HG03571 (cell line): ENCODE measurements around the gene RASAL3.
"Not testable (repeated sequence)": the region's sequence is repeated elsewhere in the genome, so short reads cannot be mapped to it uniquely, and the experiment has no call there.

ENCODE experiments used
- ATAC-seq: cut with Tn5 transposase; IDR thresholded peaks from one replicate; pipeline ENCODE4 v1.9.1; 2021; ENCODE audit not compliant: unreplicated experiment

Gene RASAL3

DNA sequence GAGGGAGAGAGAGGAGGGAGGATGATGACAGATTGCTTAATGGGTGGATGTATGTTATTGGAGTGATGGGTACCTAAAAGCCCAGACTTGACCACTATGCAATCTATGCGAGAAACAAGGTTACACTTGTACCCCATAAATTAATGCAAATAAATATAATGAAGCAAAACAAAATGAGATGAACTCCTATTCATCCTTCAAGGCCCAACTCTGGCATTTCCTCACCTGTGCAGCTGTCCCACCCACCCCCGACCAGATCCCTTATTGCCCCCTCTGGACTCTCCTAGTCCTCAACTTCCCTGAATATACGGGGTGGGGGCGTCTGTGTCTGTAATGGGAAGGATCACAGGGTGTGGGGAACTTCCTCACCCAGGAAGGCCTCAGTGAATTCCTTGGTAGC is 10.8 kb upstream of the RASAL3 start:
- ATAC-seq: no peak

DNA sequence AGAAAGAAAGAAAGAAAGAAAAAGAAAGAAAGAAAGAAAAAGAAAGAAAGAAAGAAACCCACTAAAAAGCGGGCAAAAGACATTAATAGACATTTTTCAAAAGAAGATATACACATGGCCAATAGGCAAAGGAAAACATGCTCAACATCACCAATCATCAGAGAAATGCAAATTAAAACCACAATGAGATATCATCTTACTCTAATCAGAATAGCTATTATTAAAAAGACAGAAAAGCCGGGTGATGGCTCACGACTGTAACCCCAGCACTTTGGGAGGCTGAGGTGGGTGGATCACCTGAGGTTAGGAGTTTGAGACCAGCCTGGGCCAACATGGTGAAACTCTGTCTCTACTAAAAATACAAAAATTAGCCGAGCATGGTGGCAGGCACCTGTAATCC is 9.5 kb upstream of the RASAL3 start:
- not testable (repeated sequence) for ATAC-seq

DNA sequence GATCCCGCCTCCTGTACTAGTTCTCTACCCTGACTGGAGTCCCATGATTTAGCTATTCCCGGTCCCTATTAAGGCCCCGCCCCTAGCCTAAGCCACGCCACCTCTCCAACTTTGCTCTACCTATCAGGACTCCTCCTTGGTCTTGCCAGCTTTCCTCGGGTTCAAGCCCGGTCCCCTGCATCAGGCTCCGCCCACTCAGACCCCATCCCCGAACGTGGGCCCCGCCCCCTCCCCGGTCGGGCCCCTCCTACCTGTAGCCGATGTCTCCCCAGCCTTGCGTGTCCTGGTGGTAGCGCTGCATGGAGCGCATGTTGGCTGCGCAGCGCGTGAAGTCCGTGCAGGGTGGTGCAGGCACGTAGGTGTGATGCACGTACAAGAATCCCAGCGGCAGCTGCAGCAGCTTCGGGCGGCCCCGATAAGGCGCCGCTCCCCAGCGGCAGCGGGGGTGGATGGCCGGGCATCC is 7.3 kb upstream of the RASAL3 start:
- no peak for ATAC-seq

DNA sequence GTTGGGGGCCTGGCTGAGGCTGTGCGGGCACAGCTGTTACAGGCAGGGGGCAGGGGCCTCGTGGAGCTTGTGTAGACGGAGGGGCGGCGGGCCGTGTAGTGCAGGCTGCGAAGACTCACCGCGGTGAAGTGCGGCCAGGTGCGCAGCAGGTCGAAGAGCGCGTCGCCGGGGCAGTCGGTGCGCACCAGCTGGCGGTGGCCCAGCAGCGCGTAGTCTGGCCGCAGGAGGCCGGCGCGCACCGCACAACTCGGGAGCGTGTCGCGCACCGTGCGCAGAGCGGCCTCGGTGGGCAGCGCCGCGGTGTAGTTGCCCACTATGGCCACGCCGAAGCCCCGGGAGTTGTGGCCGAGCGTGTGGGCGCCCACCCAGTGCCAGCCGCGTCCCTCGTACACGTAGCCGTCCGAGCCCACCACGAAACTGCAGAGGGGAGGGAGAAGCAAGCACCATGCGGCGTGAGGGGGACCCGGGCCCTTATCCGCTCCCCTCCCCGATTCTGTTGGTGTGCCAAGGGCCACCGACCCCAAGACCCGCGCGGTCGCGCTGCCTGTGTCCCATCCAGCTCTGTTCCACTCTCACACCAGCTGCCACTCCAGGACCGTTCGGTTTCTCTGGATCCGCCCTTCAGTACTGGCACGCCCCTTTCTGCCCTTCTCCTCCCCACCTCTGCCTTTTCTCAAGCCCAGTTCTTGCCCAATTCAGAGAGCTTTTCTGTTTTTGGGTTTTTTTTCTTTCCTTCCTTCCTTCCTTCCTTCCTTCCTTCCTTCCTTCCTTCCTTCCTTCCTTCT is 5.4 kb upstream of the RASAL3 start:
- ATAC-seq: no peak

DNA sequence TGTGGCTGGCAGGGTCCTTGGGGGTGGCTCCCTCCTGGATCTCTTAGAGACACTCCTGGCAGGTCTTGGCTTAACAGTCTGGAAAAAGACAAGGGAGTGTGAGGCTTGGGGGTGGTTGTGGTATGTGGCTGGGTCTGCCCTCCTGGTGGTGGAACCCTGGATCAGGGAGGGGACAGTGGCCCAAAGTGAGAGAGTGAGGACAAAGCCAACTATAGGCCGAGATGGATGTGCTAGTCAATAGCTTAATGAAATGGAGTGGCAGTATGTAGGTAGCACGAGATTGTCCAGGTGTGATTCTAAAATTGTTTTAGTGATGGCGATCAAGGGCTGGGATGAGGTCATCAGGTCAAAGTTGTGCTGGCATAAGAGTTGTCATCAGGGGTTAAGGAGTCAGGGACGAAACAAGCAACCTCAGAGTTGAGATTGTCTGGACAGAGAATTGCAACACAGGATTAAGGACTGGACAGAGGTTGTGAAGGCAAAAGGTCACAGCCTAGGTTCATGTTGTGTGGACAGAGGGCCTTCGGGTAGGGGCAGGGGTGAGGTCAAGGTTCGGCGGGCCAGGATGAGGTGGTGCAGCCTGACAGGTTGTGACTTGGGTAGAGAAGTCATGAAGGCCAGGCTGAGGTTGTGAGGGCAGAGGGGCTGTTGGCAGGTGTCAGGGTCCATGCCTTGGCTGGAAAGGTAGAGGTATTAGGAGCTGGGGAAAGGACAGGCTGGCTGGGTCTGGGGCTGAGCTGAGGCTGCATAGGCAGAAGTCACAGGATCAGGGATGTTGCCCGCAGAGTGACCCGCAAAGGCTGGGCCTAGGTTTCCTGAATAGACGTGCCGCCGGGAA is 4.5 kb upstream of the RASAL3 start:
- no peak for ATAC-seq

DNA sequence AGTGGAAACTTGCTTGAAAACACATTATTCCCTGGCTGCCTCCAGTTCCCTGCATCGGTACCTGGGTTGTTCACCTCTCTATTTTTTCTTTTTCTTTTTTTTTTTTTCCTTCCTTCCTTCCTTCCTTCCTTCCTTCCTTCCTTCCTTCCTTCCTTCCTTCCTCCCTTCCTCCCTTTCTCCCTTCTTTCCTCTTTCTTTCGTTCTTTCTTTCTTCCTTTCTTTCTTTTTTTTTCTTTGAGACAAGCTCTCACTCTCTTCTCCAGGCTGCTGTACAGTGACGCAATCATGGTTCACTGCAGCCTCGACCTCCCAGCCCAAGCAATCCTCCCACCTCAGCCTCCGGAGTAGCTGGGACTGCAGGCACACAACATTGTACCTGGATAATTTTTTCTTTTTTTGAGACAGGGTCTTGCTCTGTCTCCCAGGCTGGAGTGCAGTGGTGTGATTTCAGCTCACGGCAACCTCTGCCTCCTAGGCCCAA is 3.4 kb upstream of the RASAL3 start:
- ATAC-seq: no peak

DNA sequence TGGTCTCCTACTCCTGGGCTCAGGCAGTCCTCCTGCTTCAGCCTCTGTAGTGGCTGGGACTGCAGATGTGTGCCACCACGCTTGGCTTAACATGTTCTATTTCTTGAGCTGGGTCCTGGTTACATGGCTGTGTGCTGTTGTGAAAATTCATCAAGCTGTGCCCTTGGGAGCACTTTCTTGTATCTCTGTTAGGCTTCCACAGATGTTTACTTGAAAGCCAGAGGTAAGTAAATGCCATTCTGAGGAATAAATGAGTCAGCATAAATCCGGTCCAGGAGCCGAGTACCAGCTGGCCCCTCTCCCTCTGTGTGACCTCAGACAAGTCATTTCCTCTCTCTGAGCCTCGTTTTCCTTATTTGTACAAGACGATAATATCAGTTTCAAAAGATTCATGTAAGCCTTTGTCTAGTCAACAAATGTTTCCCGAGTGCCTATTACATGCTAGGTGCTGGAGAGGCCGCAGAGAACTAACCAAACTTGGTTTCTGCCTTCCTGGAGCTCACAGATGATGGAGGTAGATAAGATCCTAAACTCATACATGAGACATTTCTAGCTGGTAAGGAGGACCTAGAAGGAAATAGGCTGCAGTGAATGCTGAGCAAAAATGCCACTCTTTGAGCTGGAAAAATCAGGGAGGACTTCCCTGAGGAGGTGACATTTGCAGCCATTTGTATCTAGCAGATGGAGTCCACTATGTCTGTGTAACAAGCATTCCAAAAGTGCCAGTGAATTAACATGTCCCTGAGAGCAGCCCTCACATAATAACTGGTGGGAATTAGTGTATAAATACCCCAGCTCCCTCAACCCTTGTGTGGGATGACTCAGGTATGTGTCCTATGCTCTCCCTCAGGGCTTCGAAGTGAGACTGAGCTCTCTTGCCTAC is 2.7 kb upstream of the RASAL3 start:
- ATAC-seq: no peak

DNA sequence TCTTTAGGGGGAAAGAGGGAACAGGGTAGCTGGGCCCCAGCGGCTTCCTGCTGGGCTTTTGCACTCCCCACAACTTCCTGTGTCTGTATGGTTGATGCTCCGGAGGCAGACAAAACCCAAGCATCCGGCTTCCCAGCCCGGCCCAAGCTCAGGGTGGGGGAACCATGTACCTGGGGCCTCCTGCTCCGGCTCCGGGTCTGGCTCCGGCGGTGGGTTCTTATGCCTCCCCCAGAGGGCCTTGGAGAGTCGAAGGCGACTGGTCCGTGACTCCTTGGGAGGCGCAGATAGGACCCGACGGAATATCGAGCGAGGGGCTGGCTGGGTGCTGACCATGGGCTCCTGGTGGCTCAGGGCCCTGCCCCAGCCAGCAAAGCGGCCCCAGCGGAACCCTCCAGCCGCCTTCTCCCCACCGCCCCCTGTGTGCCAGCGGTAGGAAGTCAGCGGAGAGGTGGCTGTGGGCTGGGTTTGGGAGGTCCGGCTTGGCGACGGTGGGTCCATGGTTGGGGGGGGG is 428 bp downstream of the RASAL3 start:
- no peak for ATAC-seq

DNA sequence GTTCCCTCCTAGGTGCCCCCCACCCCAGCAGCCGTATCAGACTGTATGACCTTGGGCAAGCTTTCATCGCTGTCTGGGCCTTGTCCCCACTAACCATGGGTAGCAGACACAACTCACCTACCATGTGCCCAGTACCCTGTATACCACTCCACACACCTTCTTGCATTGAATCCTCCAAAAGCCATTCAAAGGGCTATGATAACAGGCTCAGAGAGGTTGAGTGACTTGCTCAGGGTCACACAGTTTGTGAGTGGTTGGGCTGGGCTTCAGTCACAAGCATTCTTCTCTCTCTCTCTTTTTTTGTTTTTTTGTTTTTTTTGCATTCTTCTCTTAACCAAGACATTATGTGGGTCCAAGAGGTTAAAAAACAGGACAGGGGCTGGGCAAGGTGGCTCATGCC is 2.6 kb downstream of the RASAL3 start:
- ATAC-seq: no peak

DNA sequence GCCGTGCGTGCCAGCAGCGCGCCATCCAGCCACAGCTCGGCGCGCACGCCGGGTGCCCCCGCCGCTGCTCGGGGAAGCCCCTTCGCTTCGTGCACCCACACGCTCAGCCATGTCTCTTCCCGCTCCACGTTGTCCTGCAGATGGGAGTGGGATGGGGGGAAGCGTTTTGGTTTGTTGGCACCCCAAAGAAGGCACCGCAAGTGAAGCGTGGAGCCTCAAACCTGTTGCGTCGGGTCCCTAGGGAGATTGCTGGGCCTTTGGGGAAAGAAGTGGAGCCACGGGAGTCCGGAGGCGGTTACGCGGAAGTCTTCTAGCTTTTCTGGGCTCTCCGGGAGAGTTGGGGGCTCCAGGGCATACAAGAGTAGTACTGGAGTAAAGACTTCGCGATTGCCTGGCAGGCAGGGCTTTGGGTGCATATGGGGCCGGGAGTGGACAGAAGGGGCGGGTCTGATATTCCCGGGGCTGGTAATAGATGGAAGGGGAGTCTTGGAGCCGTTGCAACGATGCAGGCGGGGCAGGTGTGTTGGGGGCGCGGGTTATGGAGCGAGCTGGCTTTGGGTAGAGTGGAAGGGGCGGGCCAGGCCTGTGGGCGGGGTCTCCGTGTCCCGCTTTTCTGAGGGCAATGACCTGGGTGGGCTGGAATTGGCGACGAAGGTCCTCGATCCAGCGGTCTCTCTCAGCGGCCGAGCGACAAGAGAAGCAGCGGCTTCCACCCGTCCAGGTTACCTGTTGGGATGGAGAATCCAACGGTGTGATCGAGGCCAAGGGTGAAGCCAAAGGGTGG is 6.5 kb downstream of the RASAL3 start:
- ATAC-seq: no peak

DNA sequence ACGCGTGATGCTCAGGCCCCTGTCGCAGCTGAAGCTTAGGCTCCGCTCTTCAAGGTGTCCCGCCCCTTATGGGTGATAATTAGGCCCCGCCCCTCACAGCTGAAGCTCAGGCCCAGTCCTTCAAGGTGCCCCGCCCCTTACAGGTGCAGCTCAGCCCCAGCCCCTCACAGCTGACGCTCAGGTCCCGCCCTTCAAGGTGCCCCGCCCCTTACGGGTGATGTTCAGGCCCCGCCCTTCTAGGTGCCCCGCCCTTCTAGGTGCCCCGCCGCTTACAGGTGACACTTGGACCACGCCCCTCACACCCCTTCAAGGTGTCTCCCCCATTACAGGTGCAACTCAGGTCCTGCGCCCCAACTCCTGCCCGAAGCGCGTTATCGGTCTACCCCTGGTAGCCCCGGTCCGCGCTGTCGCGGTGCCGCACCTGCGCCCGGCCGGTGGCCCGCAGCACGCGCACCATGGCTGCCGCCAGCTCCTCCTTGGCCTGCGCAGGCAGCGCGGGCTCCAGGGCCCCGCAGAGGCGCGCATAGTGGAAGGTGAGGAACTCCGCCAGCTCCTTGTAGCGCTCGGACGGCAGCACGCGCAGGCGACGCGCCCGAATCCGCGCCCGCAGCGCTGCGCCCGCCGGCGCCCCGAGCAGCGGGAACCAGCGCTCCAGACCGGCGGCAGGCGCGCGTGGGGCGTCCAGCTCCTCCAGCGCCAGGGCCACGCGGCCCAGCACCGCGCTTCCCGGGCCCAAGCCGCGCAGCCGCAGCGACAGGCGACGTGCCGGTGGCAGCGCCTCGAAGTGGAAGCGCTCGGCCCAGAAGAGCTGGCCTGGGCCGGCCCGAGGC is 7.3 kb downstream of the RASAL3 start:
- ATAC-seq: no peak

DNA sequence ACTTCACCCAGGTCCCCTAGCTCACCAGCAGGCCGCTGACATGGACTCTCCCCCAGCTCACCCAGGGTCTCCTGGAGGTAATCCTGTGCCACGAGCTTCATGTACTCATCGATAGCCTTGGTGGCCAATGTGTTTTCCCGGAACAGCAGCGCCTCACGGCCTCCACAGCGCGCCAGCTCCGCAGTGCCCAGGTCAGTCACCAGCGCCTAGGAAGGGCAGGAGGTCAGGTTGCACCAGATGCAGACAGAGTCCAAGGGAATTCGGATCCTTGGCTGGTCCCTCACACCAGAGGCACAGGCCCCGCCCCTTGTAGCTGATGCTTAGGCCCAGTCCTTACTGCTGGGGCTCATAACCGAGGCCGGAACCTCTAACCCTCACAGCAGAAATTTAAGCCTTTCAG is 7.9 kb downstream of the RASAL3 start:
- ATAC-seq: no peak

DNA sequence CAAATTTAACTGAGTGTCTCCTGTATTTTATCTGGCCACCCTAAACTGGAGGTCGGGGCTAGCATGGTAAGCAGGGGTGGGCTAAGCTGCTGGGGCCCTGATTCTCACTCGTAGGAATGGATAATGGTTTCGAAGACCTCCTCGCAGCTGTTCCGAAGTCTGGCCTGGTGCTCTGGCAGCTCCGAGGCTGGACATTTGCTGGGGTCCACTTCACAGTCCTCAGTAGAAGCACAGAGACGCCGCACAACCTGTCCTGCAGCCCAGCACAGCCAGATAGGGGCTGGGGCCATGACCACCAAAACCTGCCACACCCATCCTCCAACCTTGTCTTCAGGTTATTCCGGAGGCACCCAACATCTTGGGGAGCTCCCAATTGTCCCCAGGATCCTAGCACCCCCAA is 8.3 kb downstream of the RASAL3 start:
- no peak for ATAC-seq

DNA sequence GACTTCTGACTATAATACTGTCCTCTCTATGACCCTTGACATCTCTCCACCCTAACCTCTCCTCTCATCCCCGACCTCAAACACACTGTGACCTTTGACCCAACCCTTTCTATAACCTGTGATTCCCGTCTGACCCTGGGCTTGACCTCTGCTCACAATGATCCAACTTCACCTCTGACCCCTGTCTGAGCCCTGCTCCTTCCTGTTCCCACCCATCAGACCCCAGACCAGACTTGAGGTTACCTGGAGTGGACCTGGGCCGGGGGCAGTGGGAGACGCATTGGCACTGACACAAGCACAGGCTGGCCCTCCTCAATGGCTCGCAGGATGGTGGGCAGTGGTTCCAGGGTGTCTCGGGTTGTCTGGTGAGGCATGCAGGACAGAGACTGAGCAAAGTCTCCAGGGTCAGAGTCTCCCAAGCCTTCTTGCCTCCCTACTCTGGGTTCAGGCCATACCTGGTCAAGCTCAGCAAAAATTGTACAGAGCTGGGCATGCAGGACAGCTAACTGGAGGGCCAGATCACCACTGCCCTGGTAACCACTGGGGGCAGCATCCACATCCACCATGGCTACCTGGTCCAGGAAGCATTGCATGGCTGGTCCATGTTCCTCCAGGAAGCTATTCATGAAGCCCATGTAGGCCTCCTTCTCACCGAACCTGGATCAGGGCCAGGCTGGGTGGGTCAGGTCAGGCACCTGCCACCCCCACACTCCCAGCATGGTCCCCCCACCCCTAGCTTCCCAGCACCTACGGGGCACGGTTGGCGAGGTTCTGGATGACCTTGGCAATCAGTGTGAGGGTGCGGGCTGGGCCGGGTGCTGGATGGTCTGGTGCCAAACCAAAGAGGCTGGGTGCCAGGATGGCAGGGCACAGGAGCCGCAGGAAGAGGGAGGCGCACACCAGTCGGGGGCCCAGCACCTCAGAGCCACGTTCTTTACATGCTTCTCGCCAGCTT is 10.2 kb downstream of the RASAL3 start:
- ATAC-seq: no peak

DNA sequence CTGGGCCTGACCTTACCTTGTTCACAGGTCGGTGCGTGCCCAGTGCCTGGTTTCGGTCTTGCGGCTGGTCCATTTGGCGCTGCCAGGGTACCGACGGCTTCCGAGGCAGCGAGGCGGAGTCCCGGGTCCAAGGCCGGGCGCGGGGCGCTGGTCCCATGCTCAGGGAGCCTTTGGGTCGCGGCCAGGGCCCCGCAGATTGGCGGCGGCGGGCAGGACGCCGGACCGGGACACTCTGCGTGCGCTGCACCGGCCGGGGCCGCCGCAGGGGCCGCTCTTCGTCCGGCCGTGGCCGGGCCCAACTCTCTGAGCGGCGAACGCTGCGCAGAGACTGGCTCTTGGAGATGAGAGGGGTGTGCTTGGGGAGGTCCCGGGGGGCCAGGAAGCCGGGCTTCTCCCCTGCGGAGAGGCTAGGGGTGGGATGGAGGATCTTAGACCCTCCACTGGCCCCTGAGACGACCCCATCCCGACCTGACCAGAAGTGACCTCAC is 11.2 kb downstream of the RASAL3 start:
- ATAC-seq: no peak

DNA sequence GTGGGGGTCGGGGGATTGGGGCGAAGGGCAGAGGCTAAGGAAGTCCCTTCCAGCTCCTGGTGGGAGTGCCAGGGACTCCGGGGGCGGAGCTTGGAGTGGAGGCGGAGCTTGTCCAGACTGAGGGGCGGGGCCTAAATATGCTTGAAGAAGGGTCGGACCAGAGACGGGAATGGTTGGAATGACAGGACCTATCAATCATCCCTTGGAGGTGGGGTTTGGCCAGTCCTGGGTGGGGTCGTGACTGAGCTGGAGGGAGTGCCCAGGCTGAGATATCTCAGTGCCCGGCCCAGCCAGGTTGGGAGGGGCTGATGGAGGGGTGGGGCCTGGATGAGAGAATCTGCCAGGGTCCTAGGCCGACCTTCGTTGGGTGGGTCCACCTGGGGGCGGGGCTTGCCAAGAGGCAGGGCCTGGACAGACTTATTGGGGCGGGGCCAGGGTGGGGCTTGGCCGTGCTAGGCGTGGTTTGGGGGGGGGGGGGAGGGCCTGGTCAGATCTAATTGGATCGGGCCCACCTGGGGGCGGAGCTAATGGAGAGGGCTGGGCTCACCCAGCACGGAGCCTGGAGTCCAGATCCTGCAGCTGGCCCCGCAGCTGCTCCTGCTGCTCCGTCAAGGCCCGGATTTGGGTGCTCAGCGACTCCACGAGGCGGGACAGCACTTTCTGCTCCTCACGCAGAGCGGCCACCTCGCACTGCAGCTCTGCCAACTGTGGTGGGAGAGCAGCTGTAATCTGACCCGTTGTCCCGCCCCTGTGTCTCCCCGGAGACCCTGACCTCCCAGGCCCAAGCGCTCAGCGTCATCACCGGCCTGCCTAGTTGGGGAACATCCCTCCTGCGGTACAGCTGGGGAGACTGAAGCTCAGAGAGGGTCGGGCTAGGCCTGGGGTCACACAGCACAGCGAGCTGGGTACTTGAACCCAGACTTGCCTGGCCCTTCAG is 12.0 kb downstream of the RASAL3 start:
- no peak for ATAC-seq

DNA sequence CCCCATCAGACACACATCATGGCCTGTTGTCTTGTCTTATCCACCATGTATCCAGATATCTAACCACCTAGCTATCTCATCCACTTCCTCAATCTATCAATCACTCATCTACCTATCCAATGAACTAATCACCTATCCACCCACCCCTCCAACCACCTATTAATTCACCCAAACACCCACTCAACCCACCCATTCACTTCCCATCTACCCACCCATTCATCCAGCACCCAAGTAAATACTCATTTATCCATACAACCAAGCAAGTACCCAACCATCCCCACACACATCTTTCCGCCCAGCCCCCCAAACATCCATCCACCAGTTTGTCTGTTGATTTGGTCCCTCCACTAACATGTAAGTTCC is 13.8 kb downstream of the RASAL3 start:
- no peak for ATAC-seq
